ENCODE measurements around the gene RPTOR.

RPTOR gene

DNA sequence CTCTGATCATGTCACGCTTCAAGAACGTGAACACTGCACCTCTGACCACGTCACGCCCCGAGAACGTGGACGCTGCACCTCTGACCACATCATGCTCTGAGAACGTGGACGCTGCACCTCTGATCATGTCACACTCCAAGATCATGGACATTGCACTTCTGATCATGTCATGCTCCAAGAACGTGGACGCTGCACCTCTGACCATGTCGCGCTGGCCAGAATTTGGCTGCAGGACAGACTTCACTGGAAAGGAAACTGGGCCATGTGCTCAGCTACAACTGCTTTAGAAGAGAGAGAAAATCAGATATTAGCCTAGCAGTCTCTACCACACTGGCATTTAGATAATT, 182.7 kb downstream of the RPTOR start:
- TF ChIP-seq BACH2 (CRISPR knock-in tag; IDR thresholded peaks at IDR 0.05; ENCODE audit: borderline replicate concordance) (no peak), ZNF8 (CRISPR knock-in tag; IDR thresholded peaks at IDR 0.05) (no peak), GLIS3 (CRISPR knock-in tag; IDR thresholded peaks at IDR 0.05) (no peak), ZNF70 (CRISPR knock-in tag; IDR thresholded peaks at IDR 0.05) (no peak), OSR1 (CRISPR knock-in tag; IDR thresholded peaks at IDR 0.05) (no peak), ARNTL (CRISPR knock-in tag; IDR thresholded peaks at IDR 0.05; ENCODE audit: borderline replicate concordance, low read depth) (no peak), CSDC2 (CRISPR knock-in tag; IDR thresholded peaks at IDR 0.05) (no peak), ZFP3 (CRISPR knock-in tag; IDR thresholded peaks at IDR 0.05) (no peak), ESRRG (CRISPR knock-in tag; IDR thresholded peaks at IDR 0.05) (no peak), PPARA (CRISPR knock-in tag; IDR thresholded peaks at IDR 0.05; ENCODE audit: borderline replicate concordance) (no peak), ZC3H10 (CRISPR knock-in tag; IDR thresholded peaks at IDR 0.05) (no peak), ZFP30 (CRISPR knock-in tag; IDR thresholded peaks at IDR 0.05) (no peak), ZNF565 (CRISPR knock-in tag; conservative IDR thresholded peaks at IDR 0.05; ENCODE audit: low read depth) (no peak), RARB (CRISPR knock-in tag; IDR thresholded peaks at IDR 0.05) (no peak)
- TF ChIP-seq, protein P1, sequence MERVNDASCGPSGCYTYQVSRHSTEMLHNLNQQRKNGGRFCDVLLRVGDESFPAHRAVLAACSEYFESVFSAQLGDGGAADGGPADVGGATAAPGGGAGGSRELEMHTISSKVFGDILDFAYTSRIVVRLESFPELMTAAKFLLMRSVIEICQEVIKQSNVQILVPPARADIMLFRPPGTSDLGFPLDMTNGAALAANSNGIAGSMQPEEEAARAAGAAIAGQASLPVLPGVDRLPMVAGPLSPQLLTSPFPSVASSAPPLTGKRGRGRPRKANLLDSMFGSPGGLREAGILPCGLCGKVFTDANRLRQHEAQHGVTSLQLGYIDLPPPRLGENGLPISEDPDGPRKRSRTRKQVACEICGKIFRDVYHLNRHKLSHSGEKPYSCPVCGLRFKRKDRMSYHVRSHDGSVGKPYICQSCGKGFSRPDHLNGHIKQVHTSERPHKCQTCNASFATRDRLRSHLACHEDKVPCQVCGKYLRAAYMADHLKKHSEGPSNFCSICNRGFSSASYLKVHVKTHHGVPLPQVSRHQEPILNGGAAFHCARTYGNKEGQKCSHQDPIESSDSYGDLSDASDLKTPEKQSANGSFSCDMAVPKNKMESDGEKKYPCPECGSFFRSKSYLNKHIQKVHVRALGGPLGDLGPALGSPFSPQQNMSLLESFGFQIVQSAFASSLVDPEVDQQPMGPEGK (CRISPR knock-in tag; IDR thresholded peaks at IDR 0.05; ENCODE audit: borderline replicate concordance), result no peak
- TF ChIP-seq, protein P2, sequence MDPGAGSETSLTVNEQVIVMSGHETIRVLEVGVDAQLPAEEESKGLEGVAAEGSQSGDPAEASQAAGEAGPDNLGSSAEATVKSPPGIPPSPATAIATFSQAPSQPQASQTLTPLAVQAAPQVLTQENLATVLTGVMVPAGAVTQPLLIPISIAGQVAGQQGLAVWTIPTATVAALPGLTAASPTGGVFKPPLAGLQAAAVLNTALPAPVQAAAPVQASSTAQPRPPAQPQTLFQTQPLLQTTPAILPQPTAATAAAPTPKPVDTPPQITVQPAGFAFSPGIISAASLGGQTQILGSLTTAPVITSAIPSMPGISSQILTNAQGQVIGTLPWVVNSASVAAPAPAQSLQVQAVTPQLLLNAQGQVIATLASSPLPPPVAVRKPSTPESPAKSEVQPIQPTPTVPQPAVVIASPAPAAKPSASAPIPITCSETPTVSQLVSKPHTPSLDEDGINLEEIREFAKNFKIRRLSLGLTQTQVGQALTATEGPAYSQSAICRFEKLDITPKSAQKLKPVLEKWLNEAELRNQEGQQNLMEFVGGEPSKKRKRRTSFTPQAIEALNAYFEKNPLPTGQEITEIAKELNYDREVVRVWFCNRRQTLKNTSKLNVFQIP (CRISPR knock-in tag; IDR thresholded peaks at IDR 0.05; ENCODE audit: borderline replicate concordance, low read depth), result no peak
- TF ChIP-seq, protein P3, sequence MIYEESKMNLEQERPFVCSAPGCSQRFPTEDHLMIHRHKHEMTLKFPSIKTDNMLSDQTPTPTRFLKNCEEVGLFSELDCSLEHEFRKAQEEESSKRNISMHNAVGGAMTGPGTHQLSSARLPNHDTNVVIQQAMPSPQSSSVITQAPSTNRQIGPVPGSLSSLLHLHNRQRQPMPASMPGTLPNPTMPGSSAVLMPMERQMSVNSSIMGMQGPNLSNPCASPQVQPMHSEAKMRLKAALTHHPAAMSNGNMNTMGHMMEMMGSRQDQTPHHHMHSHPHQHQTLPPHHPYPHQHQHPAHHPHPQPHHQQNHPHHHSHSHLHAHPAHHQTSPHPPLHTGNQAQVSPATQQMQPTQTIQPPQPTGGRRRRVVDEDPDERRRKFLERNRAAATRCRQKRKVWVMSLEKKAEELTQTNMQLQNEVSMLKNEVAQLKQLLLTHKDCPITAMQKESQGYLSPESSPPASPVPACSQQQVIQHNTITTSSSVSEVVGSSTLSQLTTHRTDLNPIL (CRISPR knock-in tag; IDR thresholded peaks at IDR 0.05; ENCODE audit: low read depth), result no peak

DNA sequence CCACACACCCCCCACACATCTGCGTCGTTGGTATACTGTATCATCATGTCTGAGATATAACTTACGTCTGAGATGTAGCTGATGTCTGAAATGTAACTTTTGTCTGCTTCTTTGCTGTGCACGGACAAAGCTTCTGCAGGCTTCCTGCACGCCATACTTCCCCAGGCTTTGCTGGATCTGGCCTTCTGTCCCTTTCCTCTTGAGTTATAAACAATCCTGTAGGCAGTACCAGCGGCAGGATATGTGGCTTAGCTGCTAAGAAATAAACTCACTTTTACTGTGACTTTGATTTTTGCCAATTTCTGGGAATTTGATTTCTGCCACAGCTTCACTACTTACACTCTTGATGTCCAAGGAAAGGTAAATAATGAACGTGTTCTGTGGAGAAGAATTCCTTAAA, 184.4 kb downstream of the RPTOR start:
- TF ChIP-seq CSDC2 (CRISPR knock-in tag; IDR thresholded peaks at IDR 0.05) (no peak), ZNF8 (CRISPR knock-in tag; IDR thresholded peaks at IDR 0.05) (no peak), SNAI2 (CRISPR knock-in tag; IDR thresholded peaks at IDR 0.05) (no peak), ISL1 (CRISPR knock-in tag; IDR thresholded peaks at IDR 0.05) (no peak), BACH2 (CRISPR knock-in tag; IDR thresholded peaks at IDR 0.05; ENCODE audit: borderline replicate concordance) (no peak)
- TF ChIP-seq, protein P4, sequence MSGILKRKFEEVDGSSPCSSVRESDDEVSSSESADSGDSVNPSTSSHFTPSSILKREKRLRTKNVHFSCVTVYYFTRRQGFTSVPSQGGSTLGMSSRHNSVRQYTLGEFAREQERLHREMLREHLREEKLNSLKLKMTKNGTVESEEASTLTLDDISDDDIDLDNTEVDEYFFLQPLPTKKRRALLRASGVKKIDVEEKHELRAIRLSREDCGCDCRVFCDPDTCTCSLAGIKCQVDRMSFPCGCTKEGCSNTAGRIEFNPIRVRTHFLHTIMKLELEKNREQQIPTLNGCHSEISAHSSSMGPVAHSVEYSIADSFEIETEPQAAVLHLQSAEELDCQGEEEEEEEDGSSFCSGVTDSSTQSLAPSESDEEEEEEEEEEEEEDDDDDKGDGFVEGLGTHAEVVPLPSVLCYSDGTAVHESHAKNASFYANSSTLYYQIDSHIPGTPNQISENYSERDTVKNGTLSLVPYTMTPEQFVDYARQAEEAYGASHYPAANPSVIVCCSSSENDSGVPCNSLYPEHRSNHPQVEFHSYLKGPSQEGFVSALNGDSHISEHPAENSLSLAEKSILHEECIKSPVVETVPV (CRISPR knock-in tag; IDR thresholded peaks at IDR 0.05), result no peak
- TF ChIP-seq, protein P1 (CRISPR knock-in tag; IDR thresholded peaks at IDR 0.05; ENCODE audit: borderline replicate concordance), result no peak
- no peak for ATAC-seq

More for the DNA sequence above, 182.7 kb downstream of the RPTOR start:
- no peak for ATAC-seq

DNA sequence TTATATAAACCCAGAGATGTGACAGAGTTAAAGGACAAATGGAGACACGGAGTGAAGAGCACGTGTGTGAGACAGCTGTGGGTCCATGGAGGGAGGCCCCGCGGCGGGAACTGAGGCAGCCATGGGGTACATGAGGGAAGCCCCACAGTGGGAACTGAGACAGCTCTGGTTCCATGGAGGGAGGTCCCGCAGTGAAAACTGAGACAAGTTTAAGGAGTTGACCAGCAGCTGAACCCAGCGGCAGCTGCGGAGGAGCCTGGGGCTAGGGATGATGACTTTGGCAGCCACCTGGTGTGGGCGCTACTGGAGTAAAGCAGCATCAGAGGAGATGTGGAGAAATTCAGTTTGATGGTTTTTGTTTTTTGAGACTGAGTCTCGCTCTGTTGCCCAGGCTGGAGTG, 185.1 kb downstream of the RPTOR start:
- TF ChIP-seq ZNF8 (CRISPR knock-in tag; IDR thresholded peaks at IDR 0.05), result no peak
- no peak for TF ChIP-seq ZFP30 (CRISPR knock-in tag; IDR thresholded peaks at IDR 0.05)
- no peak for TF ChIP-seq OSR1 (CRISPR knock-in tag; IDR thresholded peaks at IDR 0.05)
- TF ChIP-seq RARB (CRISPR knock-in tag; IDR thresholded peaks at IDR 0.05), result no peak
- TF ChIP-seq ZNF70 (CRISPR knock-in tag; IDR thresholded peaks at IDR 0.05), result no peak
- TF ChIP-seq, protein P1 (CRISPR knock-in tag; IDR thresholded peaks at IDR 0.05; ENCODE audit: borderline replicate concordance), result no peak
- TF ChIP-seq ZFP3 (CRISPR knock-in tag; IDR thresholded peaks at IDR 0.05), result no peak
- ATAC-seq, result no peak

All from SK-N-SH treated with all-trans-retinoic acid at 6 μM for 48 hours (cell line).